ENCODE results near the gene RAB11FIP4. TPM values are rescaled to one million over a fixed set of nuclear protein-coding genes. Genes with fewer than 3 reads are reported as not detected.

Gene RAB11FIP4
- total and polyA plus RNA-seq, 2 donors, result 1.5 to 4.2 TPM

DNA sequence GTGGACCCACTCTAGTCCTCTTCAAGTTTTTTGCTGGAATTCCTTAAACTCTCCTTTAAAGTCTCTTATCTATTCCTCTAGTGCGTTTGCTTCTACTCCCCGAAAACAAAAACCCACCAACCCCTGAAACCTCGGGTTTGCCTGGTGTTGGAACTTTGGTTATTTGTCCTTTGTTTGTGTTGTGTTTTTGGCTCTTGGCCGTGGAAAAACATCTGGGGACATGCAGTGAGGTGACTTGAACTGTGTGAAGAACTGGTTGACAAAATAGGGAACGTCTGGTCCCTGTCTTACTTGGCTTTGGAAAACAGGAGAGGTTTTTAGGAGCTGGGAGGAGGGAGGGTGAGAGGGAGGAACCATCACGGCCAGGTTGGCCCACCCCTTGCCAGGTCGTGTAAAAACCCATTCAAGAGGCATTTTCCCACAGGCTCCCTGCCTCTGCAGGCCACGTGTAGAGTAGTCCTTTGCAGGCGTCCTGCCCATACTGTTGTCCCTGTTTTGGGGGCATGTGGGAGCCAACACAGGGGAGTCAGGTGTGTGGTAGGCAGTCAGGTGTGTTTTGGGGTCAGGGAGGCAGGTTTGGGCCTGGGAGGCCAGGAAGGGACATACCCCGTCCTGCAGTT is 169.3 kb downstream of the RAB11FIP4 start:
- Histone ChIP-seq H3K36me3 (ENCODE audit: insufficient read depth) (no peaks in the 10 kb centered on the region), H3K4me3 (ENCODE audit: low read depth, low read length) (no peak overlapping the region), H3K27ac (ENCODE audit: low read depth) (no peak overlapping the region), H3K4me1 (ENCODE audit: insufficient read depth) (no peaks in the 10 kb centered on the region)
- no peak for DNase-seq (ENCODE audit: extremely low spot score)
- 47% methylated on average over 10 of the region's 10 CpGs for WGBS

- WGBS, result 47% methylated on average over 9 of the region's 9 CpGs
- no peaks in the 10 kb centered on the region for H3K4me1 ChIP-seq (ENCODE audit: insufficient read depth)
- H3K4me3 ChIP-seq (ENCODE audit: low read depth, low read length), result no peak overlapping the region
- no peak for DNase-seq (ENCODE audit: extremely low spot score)
- no peaks in the 10 kb centered on the region for H3K36me3 ChIP-seq (ENCODE audit: insufficient read depth)
- H3K27ac ChIP-seq (ENCODE audit: low read depth), result no peak overlapping the region
Observed at GRCh38 chr17:31561469-31562375, 170.2 kb downstream of the RAB11FIP4 start.

- Histone ChIP-seq H3K36me3 (ENCODE audit: insufficient read depth) (no peaks in the 10 kb centered on the region), H3K27ac (ENCODE audit: low read depth) (no peak overlapping the region), H3K4me3 (ENCODE audit: low read depth, low read length) (no peak overlapping the region), H3K4me1 (ENCODE audit: insufficient read depth) (no peaks in the 10 kb centered on the region)
- no peak for DNase-seq (ENCODE audit: extremely low spot score)
- WGBS, result 81% methylated on average over 8 of the region's 8 CpGs
Observed at GRCh38 chr17:31562376-31562840, 170.9 kb downstream of the RAB11FIP4 start.

DNA sequence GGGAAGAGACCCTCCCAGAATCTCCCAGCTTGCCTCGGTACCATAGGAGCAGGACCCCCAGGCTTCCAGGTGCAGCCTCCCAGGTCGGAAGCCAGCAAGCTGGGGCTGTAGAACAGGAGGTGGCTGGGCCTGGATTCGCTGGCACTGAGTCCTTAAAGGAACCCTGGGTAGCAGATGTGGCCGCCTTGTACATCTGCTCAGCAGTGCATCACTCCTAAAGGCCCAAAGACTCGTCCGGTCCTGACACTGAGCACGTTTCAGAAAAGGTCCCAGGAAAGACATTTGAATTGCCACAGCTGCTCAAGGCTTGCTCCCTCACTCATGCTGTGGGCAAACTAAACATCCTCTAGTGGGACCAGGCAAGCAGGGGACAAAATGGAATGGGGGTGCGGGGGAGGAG is 172.8 kb downstream of the RAB11FIP4 start:
- Histone ChIP-seq H3K4me1 (ENCODE audit: insufficient read depth) (no peaks in the 10 kb centered on the region), H3K27ac (ENCODE audit: low read depth) (no peak overlapping the region), H3K36me3 (ENCODE audit: insufficient read depth) (no peaks in the 10 kb centered on the region), H3K4me3 (ENCODE audit: low read depth, low read length) (no peak overlapping the region)
- no peak for DNase-seq (ENCODE audit: extremely low spot score)
- 89% methylated on average over 8 of the region's 8 CpGs for WGBS

DNA sequence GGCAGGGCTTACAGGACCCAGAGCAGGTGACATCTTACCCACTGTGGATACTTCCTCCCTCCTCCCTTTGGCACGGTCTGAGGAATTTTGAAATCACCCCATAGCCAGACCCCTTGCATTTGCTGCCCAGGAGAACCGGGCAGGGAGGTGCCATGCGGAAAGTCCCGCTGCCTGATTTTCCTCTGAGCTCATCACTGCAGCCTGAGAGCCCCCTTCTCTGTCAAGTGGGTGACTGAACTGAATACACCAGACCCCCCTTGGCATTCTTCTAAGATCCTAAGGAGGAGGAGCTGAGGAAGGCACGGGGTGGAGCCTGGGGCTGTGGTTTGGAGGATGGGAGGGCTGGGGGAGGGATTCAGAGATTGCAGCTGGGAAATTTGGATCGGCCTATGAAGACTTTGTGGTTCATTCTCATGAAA is 173.4 kb downstream of the RAB11FIP4 start:
- H3K4me3 ChIP-seq (ENCODE audit: low read depth, low read length), result no peak overlapping the region
- no peak for DNase-seq (ENCODE audit: extremely low spot score)
- no peak overlapping the region for H3K27ac ChIP-seq (ENCODE audit: low read depth)
- H3K4me1 ChIP-seq (ENCODE audit: insufficient read depth), result no peaks in the 10 kb centered on the region
- WGBS, result 58% methylated on average over 6 of the region's 6 CpGs
- H3K36me3 ChIP-seq (ENCODE audit: insufficient read depth), result no peaks in the 10 kb centered on the region

- WGBS, result 95% methylated on average over 9 of the region's 9 CpGs
- no peak overlapping the region for H3K4me3 ChIP-seq (ENCODE audit: low read depth, low read length)
- DNase-seq (ENCODE audit: extremely low spot score), result no peak
- H3K4me1 ChIP-seq (ENCODE audit: insufficient read depth), result no peaks in the 10 kb centered on the region
- no peak overlapping the region for H3K27ac ChIP-seq (ENCODE audit: low read depth)
- H3K36me3 ChIP-seq (ENCODE audit: insufficient read depth), result no peaks in the 10 kb centered on the region
Observed at GRCh38 chr17:31565652-31566051, 174.2 kb downstream of the RAB11FIP4 start.

DNA sequence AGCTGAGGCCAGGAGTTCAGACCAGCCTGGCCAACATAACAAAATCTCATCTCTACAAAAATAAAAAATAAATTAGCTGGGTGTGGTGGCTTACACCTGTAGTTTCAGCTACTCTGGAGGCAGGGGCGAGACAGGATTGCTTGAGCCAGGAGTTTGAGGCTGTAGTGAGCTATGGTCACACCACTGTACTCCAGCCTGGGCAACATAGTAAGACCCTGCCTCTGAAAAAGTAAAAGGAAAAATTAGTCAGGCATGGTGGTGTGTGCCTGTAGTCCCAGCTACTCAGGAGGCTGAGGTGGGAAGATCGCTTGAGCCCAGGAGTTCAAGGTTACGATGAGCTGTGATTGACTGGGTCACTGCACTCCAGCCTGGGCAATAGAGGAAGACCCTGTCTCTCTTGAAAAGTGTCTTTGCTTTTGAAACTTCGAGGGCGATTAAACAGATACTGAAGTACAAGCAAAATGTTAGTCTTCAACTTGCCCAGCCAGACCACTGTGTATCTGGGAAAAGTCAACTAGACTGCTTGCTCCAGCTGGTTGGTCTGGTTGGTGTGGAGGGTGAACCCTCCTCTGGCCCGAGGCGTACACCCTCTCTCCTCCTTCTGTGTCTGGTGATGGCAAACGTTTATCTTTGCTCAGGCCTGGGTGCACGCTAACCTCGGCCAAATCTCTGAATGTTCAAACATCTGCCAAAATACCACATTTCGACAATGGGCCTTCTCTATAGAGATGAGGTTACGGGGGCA is 174.9 kb downstream of the RAB11FIP4 start:
- no peak overlapping the region for H3K4me3 ChIP-seq (ENCODE audit: low read depth, low read length)
- no peak for DNase-seq (ENCODE audit: extremely low spot score)
- H3K27ac ChIP-seq (ENCODE audit: low read depth), result no peak overlapping the region
- 70% methylated on average over 12 of the region's 12 CpGs for WGBS
- no peaks in the 10 kb centered on the region for H3K36me3 ChIP-seq (ENCODE audit: insufficient read depth)
- H3K4me1 ChIP-seq (ENCODE audit: insufficient read depth), result no peaks in the 10 kb centered on the region

- Histone ChIP-seq H3K4me1 (ENCODE audit: insufficient read depth) (no peaks in the 10 kb centered on the region), H3K36me3 (ENCODE audit: insufficient read depth) (no peaks in the 10 kb centered on the region), H3K4me3 (ENCODE audit: low read depth, low read length) (no peak overlapping the region), H3K27ac (ENCODE audit: low read depth) (no peak overlapping the region)
- no peak for DNase-seq (ENCODE audit: extremely low spot score)
- whole genome bisulfite sequencing, result 91% methylated on average over 6 of the region's 6 CpGs
Observed at GRCh38 chr17:31566992-31567373, 175.5 kb downstream of the RAB11FIP4 start.

DNA sequence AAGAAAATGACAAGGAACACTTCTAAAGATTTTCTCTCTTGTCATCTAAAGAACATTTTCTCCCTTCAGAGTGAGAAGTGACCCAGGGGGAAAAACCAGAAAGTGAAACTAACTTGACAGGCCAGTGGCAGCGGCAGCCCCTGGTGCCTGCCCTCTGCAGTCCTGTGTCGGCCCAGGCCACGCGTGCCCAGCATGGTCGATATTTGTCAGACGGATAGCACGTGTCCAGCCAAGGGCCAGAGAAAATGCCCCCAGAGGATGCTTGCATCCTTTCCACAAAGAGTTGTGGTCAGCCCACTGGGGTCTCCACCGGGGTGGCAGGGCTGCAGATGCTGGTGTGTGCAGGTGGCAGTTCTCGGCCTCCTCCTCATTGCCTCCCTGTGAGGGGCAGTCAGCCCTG is 176.6 kb downstream of the RAB11FIP4 start:
- DNase-seq (ENCODE audit: extremely low spot score), result no peak
- WGBS, result 86% methylated on average over 9 of the region's 9 CpGs
- Histone ChIP-seq H3K4me3 (ENCODE audit: low read depth, low read length) (no peak overlapping the region), H3K4me1 (ENCODE audit: insufficient read depth) (no peaks in the 10 kb centered on the region), H3K36me3 (ENCODE audit: insufficient read depth) (no peaks in the 10 kb centered on the region), H3K27ac (ENCODE audit: low read depth) (no peak overlapping the region)

DNA sequence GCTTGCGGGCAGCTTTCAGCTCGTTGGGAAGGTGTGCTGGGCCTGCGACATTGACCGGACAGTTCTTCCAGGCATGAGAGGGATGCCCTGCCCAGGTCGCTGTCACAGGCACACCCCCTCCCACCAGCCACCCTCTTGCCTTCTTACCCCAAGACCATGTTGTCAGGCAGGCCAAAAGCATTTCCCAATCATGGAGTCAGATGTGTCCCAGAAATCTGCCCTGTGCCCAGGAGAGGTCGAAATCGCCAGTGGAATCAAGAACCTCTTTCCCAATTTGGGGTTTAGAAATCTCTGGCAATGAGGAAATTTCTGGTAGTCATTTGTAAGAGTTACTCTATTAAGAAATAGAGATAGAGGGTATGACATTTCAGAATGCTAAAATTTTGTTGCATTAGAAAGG is 177.1 kb downstream of the RAB11FIP4 start:
- 94% methylated on average over 7 of the region's 7 CpGs for WGBS

GRCh38 chr17:31570231-31570630 is 178.8 kb downstream of the RAB11FIP4 start:
- Histone ChIP-seq H3K36me3 (ENCODE audit: insufficient read depth) (no peaks in the 10 kb centered on the region), H3K4me3 (ENCODE audit: low read depth, low read length) (no peak overlapping the region), H3K27ac (ENCODE audit: low read depth) (no peak overlapping the region), H3K4me1 (ENCODE audit: insufficient read depth) (no peaks in the 10 kb centered on the region)
- 86% methylated on average over 6 of the region's 6 CpGs for WGBS
- no peak for DNase-seq (ENCODE audit: extremely low spot score)

More for the DNA sequence above, 177.1 kb downstream of the RAB11FIP4 start:
- Histone ChIP-seq H3K27ac (ENCODE audit: low read depth) (no peak overlapping the region), H3K4me3 (ENCODE audit: low read depth, low read length) (no peak overlapping the region), H3K4me1 (ENCODE audit: insufficient read depth) (no peaks in the 10 kb centered on the region), H3K36me3 (ENCODE audit: insufficient read depth) (no peaks in the 10 kb centered on the region)
- DNase-seq (ENCODE audit: extremely low spot score), result no peak

- 28% methylated on average over 14 of the region's 14 CpGs for WGBS
- Histone ChIP-seq H3K4me1 (ENCODE audit: insufficient read depth) (no peaks in the 10 kb centered on the region), H3K27ac (ENCODE audit: low read depth) (no peak overlapping the region), H3K4me3 (ENCODE audit: low read depth, low read length) (no peak overlapping the region), H3K36me3 (ENCODE audit: insufficient read depth) (no peaks in the 10 kb centered on the region)
- DNase-seq (ENCODE audit: extremely low spot score), result no peak
Observed at GRCh38 chr17:31570951-31571892, 179.7 kb downstream of the RAB11FIP4 start.

DNA sequence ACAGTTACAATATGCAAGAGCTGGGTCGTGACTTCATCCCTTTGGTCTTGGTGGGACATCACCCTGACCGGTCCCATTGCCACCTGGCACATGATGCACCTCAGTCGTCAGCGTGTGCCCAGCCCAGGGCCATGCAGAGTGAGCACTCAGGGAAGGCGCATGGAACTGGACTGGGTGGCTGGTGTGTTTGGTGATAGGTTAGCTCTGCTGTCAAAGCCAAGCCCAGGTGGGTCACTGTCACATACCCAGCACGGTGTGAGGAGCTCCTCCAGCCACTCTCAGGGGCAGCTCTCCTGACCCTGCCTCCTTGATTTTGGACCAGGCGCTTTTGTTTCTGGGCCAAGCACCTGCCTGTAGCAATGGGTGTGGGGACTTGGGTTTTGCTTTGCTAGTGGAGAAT is 180.9 kb downstream of the RAB11FIP4 start:
- Histone ChIP-seq H3K4me1 (ENCODE audit: insufficient read depth) (no peaks in the 10 kb centered on the region), H3K4me3 (ENCODE audit: low read depth, low read length) (no peak overlapping the region), H3K27ac (ENCODE audit: low read depth) (no peak overlapping the region), H3K36me3 (ENCODE audit: insufficient read depth) (no peaks in the 10 kb centered on the region)
- DNase-seq (ENCODE audit: extremely low spot score), result no peak
- 94% methylated on average over 7 of the region's 7 CpGs for WGBS
